HG02981 (cell line): ENCODE results near the gene DHX15.
A peak's percentile ranks its signal among the peaks of the same experiment; 100 is the strongest.

Source experiments
- ATAC-seq: cut with Tn5 transposase; IDR thresholded peaks from one replicate; pipeline ENCODE4 v1.9.1; 2021; ENCODE audit warnings: mild to moderate bottlenecking, moderate library complexity; ENCODE audit not compliant: unreplicated experiment

Gene DHX15

DNA sequence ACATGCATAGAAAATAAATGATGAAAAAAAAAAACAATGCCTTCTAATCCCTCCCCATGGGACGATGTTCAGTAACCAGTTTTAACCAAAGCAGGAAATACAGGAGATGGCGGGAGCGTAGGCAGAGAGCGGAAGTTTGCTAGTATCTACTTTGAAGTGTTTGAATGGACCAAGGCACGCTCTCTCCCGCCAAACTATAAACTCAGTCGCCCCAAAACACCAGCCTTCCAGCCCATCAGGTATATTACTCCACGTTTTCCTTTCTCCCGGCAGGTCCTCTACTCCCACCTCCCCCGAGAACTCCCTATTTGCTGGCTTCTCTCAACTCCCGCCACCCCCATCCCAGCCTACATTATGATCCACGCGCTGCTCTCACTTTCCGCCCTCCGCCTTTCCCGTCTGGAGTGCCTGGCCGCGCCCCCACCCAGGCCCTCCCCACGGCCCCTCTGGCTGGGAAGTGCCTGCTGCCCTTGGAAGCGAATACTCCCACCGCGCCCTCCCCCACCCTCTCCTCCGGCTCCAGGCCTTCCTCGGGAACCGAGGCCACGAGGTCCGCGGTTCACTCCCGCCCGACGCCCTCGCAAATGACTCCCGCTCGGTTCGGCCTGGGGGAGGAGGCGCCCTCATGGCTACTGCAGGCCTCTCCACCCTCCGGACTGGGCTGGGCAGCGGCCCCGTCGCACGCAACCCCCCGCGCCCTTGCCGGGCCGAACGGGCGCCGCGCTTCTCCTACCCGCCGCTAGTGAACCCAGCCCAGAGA is 723 bp downstream of the DHX15 start:
- ATAC-seq = peak; percentile 25

DNA sequence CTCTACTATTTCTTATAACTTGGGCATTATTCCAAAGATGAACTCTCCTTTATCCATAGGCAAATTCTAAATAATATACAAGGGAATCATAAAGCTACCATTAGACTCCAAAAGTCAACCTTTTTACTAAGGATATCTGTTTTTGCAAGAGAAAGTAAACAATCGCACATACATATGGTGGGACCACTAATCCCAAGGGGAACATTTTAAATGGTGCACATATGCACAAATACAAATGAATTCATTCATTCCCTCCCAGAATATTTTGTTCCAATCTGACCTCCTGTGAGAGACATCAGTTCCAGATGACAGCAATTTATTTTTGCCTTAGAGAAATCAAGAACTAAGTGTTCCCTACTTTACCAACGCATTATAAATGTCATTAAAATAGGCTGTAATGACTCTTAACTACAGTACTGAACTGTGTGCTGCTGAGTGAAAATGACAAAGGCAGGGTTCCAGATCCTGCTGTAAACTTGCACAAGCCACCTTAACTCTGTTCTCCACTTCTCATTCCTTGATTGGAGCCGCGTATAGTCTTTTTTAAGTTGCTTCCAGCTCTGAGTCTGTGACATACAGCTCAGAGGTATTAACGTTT is 2.0 kb downstream of the DHX15 start:
- ATAC-seq = no peak

DNA sequence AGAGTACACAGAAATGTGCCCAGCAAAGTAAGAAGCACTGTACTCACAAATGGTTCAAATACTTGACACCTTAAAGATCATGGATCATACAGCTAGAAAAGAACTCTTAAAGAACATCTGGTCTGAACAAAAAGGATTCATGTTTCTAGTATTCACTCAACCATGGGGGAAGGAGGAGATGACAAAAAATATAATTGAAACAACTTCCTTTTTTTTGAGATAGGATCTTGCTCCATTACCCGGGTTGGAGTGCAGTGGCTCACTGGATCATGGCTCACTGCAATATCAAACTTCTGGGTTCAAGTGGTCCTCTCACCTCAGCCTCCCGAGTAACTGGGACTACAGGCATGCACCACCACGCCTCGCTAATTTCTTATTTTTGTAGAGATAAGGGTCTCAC is 6.0 kb downstream of the DHX15 start:
- no peak for ATAC-seq

DNA sequence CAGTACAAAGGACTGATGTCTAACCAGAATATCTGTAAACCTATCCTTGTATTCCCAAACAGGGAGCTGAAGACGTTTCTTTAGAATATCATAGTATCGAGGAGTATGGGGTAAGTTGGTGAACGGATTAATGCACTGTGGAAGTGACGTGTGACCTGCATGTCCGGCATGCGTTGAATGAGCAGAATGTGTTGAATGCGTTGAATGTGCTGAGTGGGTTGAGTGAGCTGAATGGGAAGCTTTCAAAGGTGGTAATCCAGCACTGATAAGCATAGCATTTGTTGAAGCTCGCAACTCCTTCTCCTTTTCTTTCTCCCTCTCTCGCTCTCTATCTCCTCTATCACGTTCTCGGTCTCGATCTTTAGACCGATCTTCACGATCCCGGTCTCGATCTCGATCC is 8.1 kb downstream of the DHX15 start:
- ATAC-seq = no peak

DNA sequence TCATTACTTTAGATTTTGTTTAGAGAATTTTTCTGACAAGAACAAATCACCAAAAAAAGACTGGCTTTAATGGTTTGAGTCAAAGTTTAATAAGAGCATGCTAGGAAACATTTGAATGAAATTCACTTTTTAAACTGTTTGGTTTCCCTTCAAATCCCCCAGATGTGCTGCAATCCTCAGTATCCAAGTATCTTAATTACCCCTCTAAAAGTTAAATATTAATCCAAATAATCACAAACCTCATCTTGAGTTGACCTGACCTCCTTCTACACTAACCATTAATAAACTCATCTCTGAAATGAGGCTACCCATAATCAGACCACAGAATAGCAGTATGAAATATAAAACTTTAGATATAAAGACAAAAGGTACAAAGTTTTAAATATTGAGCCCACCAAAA is 10.1 kb downstream of the DHX15 start:
- ATAC-seq = no peak

DNA sequence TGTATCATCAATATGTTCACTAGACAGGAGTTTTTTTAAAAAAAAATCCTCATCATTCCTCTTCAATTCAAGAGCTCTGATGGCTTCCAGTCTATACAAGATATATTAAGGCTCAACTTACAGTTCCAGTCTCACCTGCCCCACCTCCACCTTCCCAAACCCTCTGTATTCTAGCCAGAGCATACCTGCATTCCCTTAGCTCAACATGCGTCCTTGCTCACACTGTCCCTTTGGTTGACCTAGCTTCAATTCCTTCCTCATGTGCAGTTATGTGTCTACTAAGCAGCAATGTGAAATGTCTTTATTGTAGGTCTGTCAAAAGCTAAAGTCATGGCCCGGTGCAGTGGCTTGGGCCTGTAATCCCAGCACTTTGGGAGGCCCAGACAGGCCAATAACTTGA is 10.8 kb downstream of the DHX15 start:
- no peak for ATAC-seq

DNA sequence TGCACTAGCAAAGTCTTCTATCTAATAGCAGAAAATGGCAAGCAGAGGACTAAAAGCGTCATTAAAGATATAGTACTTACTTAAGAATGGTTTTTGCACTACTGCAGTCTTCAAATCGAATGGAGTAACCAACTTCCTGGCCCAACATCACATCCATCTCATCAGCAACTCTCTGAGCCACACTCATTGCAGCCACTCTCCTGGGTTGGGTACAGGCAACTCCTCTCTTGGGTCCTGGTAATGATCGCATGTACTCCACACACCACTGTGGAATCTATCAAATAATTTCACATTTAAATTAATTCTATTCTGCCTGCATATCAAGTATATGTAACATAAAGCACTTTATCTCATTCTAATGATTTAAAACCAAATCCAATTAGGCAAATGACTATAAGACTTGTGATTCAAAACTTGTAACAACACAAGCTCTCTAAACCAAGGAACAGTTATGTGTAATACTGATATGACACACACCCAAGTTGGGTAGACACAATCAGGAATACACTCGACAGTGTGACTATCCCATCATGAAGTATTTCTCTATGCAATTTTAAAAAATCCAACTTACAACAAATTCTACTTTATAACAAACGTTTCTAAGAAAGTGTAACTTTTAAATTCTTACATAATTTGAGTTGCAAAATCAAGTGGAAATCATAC is 13.6 kb downstream of the DHX15 start:
- peak; percentile 18 for ATAC-seq

DNA sequence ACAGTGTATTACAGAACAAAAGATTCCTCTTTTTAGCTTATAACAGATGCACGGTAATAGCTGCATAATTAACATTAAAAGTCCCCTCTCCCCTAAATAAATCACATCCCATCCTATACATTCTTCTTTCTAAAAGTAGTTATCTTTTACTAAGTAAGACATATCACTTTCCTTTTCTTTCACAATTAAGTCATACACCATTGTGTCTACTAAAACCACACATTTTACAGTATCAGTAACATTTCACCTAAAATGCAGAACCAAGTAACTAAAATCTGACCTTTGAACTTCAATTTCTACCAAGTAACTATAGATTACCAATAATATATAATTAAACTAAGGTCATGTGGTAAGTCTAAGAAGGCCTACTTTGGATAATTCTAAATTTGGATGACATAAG is 14.2 kb downstream of the DHX15 start:
- ATAC-seq = peak; percentile 46

DNA sequence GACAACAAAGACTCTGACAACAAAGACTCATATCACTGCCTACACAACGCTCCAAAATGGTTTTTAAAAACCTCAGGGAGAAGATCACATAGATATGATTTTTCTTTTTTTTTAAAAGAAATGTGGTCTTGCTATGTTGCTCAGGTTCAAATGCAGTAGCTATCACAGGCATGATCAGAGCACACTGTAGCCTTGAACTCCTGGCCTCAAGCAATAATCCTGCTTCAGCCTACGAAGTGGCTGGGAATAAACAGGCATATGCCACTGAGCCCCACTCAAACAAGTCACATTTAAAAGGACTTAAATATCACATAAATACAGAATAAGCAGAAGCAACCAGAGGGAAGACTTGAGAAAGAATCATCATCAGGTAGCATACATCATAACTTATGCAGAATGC is 14.7 kb downstream of the DHX15 start:
- ATAC-seq = no peak

DNA sequence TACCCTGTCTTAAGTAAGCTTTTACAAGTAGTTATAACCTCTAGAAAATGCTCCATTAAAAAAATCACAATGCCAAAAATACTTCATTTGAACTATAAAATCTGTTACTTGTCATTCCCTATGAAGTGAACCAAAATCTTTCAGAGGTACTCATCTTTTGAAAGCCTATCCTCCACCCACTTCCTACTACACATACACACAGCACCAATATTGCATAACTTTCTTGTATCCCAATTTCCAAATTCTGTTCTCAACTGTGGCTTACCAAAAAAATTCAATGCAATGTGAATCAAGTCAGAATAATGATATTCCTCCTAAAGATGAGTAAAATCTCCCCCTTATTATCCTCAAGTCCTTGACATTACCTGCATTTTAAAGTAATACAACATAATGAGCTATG is 15.9 kb downstream of the DHX15 start:
- ATAC-seq = no peak

DNA sequence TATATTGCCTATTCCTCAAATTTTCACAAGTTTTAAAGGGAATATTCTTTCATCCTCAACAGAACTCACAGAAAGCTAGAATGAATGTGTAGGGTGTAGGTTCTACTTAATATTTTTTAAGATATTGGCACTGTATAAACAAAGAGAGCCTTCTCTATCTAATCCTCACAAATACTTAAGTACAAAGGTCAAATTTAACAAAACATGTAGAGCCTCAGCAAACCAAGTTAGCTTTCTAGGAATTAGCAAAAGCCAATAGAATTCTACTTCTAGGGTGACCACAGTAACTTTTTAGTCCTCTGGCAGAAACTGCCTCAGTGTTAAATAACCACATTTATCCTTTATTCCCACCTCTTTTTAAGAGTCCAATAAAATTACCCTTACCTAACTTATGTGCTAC is 19.3 kb downstream of the DHX15 start:
- ATAC-seq = no peak

DNA sequence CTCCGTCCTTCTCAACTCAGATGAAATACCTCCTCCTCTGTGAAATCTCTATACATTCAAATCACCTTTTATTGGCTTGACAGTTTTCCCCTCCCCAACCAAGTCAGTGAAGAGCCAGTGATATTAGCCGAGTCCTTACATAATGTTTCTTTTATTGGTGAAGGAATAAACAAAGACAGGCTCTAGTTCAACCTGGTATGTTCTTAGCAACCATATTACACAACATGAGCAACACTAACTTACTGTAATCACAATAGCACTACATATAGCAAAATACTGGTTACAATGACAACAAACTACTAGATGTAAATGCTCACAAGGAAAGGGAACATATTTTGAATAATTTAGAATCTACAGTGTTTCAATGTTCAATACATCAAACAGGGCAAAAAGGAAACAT is 19.9 kb downstream of the DHX15 start:
- no peak for ATAC-seq

DNA sequence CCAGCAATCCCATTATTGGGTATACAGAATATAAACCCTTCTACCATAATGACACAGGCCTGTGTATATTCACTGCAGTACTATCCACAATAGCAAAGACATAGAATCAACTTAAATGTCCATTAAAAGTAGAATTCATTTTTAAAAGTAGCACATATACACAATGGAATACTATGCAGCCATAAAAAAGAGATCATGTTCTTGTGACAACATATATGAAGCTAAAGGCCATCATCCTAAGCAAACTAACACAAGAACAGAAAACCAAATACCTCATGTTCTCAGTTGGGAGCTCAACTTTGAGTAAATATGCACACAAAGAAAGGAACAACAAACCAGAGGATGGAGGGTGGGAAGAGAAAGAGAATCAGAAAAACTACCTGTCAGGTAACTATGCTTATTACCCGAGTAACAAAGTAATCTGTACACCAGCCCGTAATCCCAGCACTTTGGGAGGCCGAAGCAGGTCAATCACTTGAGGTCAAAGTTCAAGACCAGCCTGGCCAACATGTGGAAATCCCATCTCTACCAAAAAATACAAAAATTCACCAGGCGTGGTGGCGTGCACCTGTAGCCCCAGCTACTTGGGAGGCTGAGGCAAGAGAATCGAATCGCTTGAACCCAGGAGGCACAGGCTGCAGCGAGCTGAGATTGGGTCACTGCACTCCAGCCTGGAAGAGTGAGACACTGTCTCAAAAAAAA is 22.8 kb downstream of the DHX15 start:
- no peak for ATAC-seq

DNA sequence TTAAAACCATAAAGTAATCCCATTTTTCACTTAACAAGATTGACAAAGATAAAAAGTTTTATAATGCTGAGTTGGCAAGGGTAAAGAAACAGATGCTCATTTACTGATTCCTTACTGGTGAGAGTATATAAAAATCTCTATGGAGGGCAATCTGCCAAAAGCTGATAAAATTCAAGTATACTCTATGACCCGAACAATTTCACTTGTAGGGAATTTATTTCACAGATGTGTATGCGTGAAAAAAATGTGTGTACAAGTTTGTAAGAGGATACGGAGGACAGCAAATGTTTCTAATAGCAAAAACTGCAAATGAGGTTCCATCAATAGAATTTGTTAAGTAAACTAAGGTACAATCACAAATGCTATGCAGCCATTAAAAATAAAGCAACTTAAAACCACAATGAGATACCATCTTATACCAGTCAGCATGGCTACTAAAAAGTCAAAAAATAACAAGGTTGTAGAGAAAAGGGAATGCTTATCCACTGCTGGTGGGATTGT is 23.4 kb downstream of the DHX15 start:
- no peak for ATAC-seq

DNA sequence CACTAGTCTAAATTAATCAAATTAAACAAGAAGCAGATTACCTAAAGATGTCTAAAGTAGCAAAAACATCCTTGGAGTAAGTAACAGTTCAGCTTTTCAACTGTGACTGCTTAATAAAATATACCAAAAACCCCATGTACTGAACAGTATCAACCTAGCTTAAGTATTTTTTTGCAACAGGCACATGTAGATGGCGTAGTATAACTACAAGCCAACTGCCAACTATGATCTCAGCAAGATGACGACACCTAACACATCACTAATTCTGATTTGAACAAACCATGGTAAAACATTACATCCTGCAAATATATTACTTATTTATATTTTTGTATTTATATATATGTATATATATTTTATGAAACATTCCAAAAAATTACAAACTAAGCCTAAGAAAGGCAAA is 24.5 kb downstream of the DHX15 start:
- ATAC-seq = no peak

DNA sequence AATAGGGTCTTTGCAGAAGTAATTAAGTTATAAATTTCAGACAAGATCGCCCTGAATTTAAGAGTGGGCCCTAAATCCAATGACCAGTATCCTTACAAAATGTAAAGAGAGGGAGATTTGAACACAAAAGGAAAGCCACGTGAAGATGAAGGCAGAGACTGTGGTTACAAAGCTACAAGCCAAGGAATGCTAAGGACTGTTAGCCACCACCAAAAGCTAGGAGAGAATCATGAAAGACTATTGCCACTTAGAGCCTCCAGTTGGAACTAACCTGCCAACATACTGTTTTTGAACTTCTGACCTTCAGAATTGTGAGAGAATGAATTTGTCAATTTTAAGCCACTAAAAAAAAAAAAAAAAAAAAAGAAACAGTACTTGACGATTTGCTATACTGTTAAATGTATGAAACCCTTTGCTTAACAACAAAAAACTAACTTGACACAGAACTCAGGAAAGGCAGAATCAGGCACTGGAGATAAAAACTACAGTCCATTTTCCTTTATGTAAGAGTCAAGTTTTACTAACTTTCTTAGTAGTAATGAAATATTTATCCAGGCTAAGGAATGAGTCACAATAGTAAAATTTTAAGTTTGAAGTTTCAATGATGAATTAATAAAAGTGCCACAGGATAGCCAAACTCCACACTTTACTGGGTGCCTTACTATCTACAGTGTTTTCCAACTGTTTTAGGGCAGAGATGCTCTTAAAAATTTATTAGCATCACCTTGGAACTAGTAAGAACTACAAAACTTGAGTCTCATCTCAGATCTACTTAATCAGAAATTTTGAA is 25.1 kb downstream of the DHX15 start:
- ATAC-seq = no peak

DNA sequence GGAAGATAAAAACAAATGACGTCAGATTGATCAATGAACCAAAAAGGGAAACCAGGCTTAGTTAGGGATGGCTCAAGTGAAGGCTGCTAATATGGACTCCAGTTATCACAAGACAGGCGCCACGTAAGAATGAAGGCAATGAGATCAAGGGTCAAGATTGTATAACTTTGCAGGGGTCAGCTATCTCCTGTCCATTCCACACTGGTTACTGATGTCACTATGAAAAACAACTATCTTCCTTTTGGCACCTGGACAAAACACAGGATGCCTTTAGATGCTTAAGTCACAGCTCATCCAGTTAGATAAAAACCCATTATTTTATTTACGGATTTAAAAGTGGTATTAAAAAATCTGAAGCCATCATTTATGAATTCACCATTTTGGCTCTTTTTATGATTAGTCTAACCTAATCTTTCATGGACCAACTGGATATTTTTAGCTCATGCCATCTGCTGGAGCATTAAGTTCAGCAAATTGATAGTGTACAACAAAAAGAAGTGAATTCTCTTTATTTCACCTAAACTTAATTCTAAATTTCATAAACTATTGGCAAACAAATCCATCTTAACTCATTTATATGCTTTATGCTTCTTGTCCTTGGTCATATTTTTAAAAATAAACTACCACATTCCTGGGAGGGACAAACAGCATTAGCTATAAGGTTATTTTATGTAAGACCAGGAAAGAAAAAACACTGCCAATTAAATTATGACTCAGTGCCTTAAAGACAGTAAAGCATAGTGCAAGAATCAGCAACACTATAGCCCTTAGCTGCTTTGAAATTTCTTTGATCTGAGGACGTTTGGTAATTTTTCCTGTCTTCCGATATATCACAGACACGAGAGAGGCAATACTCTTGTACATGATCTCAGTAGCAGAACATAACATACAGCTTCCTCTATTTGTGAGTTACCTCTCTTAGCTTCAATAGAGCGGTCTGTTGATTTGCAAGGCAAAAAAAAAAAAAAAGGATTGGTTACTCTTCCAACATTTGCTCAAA is 27.0 kb downstream of the DHX15 start:
- no peak for ATAC-seq

DNA sequence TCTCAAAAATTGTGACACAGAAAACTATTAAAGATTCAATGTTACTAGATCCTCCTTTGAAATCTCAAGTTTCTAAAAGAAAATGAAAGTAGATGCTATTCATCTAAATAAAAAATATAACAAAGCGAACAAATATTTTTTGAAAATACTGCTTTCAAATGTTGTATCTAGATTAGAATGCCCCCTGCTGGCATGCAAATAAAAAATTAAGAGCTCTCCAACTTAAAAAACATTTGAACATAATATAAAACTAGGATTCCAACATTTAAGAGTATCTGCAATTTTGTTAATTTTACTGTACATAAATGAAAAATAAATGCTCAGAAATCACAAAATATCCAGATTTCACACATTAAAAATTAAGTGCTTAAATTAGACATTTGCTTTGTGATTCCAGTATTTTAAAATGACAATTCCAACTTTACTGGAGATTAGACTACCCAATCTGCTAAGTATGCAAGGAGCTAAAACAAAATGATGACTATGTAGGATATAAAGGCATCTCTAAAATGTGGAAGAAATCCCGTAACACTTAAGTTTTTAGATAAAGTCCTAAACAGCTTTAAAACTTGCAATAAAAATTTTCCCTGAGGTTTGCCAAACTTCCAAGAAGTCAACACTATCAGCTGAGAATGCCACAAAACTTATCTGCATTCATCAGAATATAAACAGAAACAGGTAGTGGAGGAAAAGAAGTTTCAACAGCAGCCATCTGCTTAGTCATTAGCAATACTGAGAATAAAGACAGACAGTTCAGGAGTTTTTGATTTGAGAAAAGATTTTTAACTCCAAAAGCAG is 32.7 kb downstream of the DHX15 start:
- ATAC-seq = no peak
